Mucosa of descending colon (tissue), 3 donors: ENCODE data around the gene RFX4. TPM values are rescaled to one million over a fixed set of nuclear protein-coding genes. Genes with fewer than 3 reads are reported as not detected.

Experiments
- ATAC-seq: fragments of 200-7000 bp; cut with Tn5 transposase; one replicate; pipeline ENCODE4 v1.9.1; 2020; ENCODE audit warnings: mild to moderate bottlenecking, moderate library complexity
- DNase-seq, 3 donors: peaks; one replicate each; pipeline ENCODE4 v3.0.0-alpha.2; 2020
- H3K36me3 ChIP-seq: fragments of 200-600 bp; one replicate; pipeline ENCODE4 v1.8.0; 2021; ENCODE audit warnings: low read depth, mild to moderate bottlenecking
- H3K4me1 ChIP-seq: fragments of 200-600 bp; one replicate; pipeline ENCODE4 v1.8.0; 2021; ENCODE audit warnings: low read depth, mild to moderate bottlenecking
- H3K4me3 ChIP-seq: fragments of 200-600 bp; one replicate; pipeline ENCODE4 v1.8.0; 2021; ENCODE audit warnings: mild to moderate bottlenecking
- H3K9me3 ChIP-seq: fragments of 200-600 bp; one replicate; pipeline ENCODE4 v1.8.0; 2021; ENCODE audit warnings: mild to moderate bottlenecking
- intact Hi-C, 2 donors: fragments of 100-400 bp; cut with DNase I in 1 of 2; cut with micrococcal nuclease in 1 of 2; formaldehyde crosslinking; loops; one replicate each; pipeline versions ENCODE4 v1.11.0 to v1.11.1; 2022; cut with DNase I, micrococcal nuclease
- total RNA-seq, 3 donors: library from RNA; stranded (reverse); fragmentation: NEBNext Ultra II Directional in 2 of 3; extraction: Animal tissue kit (Norgen Biotek cat#: 25700) in 2 of 3; gene quantifications; one replicate each; pipeline versions ENCODE4 v1.2.1 to v1.2.4, GENCODE V29; 2021 to 2023
- TF ChIP-seq, protein P1 (sequence below): fragments of 200-600 bp; IDR thresholded peaks from one replicate; pipeline ENCODE4 v1.8.0; 2022; ENCODE audit warnings: antibody characterized with exemption, mild to moderate bottlenecking
- donor health status: DM: no; HTN: no; CAD: no; lungs with moderate emphysema.
- donor health status: DM: no; HTN: no; CAD: no.
- donor health status: DM: no; HTN: yes; CAD: no.

The RFX4 gene
- total RNA-seq, 3 donors from 2014 or later: not detected

DNA sequence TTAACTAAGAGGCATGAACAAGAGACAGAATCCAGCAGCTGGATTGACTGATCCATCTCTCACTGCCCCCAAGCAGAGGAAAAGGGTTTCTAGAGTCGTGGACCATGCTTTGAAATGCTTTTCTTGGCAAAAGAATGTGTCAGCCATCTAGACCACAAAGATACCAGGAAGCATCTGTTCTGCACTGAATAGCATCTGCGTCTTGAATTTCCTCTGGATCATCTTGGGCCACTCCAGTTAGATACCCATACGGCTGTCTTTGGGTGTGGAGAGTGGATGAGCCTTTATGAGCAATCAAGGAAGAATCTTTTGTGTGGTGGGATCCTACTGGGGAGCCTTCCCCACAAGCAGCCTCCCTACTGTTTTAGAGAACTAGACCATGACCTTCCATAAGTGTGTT, 16.0 kb upstream of the RFX4 start:
- no peaks in the 10 kb centered on the region for H3K9me3 ChIP-seq
- TF ChIP-seq, protein P1, sequence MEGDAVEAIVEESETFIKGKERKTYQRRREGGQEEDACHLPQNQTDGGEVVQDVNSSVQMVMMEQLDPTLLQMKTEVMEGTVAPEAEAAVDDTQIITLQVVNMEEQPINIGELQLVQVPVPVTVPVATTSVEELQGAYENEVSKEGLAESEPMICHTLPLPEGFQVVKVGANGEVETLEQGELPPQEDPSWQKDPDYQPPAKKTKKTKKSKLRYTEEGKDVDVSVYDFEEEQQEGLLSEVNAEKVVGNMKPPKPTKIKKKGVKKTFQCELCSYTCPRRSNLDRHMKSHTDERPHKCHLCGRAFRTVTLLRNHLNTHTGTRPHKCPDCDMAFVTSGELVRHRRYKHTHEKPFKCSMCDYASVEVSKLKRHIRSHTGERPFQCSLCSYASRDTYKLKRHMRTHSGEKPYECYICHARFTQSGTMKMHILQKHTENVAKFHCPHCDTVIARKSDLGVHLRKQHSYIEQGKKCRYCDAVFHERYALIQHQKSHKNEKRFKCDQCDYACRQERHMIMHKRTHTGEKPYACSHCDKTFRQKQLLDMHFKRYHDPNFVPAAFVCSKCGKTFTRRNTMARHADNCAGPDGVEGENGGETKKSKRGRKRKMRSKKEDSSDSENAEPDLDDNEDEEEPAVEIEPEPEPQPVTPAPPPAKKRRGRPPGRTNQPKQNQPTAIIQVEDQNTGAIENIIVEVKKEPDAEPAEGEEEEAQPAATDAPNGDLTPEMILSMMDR: no peak
- no peak overlapping the region for H3K4me3 ChIP-seq
- no peaks in the 10 kb centered on the region for H3K4me1 ChIP-seq
- intact Hi-C loops: no loop called here
- no peak for ATAC-seq
- DNase-seq: no peak
- H3K36me3 ChIP-seq: no peaks in the 10 kb centered on the region

DNA sequence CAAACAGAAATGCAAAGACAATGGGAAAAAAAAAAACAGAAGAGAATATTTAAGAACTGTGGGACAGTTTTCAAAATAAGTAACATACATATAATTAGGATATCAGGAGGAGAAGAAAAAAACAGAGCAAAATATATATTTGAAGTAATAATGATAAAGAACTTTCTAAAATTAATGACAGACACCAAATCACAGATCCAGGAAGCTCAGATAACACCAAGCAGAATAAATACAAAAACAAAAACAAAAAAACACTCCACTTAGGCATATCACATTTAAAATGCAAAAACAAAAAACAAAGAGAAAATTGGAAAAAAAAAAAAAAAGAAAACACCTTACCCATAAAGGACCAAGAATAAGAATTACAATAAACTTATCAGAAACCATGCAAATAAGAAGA, 9.6 kb upstream of the RFX4 start:
- no peaks in the 10 kb centered on the region for H3K4me1 ChIP-seq
- ATAC-seq (no peak), DNase-seq (no peak)
- TF ChIP-seq, protein P1: no peak
- no peak overlapping the region for H3K4me3 ChIP-seq
- no peaks in the 10 kb centered on the region for H3K9me3 ChIP-seq
- H3K36me3 ChIP-seq: no peaks in the 10 kb centered on the region
- intact Hi-C loops: no loop called here

DNA sequence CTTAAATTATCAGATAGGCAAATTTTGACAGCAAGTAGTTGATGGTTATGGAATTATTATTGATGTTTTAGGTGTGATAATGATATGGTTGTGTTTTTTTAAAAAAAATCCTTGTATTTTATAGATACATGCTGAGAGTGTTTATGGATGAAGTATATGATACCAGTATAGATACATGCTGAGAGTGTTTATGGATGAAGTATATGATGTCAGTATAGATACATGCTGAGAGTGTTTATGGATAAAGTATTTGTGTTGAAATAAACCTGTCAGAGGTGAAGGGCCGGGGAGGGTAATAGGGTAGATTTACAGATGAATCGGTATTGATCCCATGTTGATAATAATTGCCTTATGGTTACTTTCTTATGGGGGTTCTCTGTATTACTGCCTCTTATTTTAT, 6.0 kb upstream of the RFX4 start:
- no peak for ATAC-seq
- H3K9me3 ChIP-seq: no peaks in the 10 kb centered on the region
- TF ChIP-seq, protein P1: no peak
- peaks cover 6% of the 10 kb centered on the region for H3K4me1 ChIP-seq
- no peaks in the 10 kb centered on the region for H3K36me3 ChIP-seq
- intact Hi-C loops: no loop called here
- no peak for DNase-seq
- no peak overlapping the region for H3K4me3 ChIP-seq

DNA sequence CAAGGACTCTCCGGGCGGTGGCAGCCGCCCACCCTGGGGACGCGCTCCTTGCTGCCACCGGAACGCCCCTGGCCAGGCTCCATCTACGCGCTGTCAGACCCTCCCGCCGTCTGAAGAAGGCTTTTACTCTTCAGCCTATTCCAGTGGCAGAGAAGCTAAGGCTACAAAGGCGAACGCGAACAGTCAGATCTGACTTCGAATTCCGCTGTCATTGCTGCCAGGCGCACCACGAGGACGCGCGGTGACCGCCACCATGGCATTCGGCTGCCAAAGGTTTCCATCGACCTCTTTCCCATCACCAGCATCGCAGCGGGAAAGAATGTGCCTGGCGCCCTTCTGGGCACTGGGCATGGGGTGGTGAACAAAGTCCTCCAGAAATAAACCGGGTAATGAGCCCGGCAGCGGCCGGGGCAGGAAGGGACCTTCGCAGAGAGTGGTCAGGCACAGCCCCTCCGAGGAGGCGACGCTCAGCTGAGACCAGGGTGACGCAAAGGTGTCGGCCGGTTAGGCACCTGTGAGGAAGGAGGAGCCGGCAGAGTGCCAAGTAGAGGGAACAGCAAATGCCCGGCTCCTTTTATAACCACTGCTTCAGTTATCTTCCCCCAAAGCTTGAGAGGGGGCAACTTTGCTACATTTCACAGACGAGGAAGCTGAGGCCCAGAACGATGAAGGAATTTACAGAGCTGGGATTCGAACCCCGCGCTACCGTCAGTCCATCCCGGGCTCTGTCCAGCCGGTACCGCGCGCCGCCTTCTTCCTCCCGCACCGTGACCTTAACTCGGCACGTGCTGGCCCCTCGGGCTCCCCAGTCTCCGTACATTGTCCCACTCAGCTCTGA, 1.9 kb upstream of the RFX4 start:
- Histone ChIP-seq H3K4me3 (no peak overlapping the region), H3K4me1 (peaks cover 17% of the 10 kb centered on the region), H3K9me3 (no peaks in the 10 kb centered on the region), H3K36me3 (no peaks in the 10 kb centered on the region)
- TF ChIP-seq, protein P1: no peak
- intact Hi-C loops: no loop called here
- DNase-seq (no peak), ATAC-seq (no peak)

DNA sequence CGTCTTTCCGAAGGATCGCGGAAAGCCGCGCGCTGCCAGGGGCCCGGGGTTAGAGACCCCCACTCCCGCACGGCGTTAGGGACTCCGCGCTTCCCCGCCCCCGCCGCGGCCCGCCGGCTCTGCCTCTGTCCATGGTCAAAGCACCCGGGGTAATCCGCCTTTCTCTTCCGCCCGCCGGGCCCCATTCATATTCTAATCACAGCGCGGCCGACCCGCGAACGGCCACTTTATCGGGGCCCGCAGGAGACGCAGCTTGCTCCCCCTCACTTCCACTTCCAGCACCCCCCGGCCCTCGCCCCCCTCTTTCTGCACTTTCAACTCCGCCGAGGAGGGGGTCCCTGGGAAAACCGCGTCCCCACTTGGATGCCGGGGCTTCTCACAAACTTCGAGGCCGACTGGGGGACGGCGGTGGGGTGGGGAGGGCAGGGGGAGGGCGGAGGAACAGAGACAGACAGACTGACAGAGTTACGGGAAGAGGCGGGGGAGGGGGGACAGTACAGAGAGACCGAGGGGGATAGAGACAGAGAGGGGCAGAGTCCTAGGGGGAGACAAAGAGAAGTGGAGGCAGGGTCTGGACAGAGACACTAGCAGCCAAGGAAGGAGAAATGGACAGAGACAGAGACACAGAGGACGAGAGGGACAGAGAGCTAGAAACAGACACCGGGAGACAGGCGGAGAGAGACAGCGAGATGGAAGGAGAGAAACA, 1.1 kb upstream of the RFX4 start:
- ATAC-seq (no peak), DNase-seq (peak in 2 of 3 donors; percentile 23 to 40)
- Histone ChIP-seq H3K4me3 (no peak overlapping the region), H3K36me3 (no peaks in the 10 kb centered on the region), H3K4me1 (peaks cover 17% of the 10 kb centered on the region), H3K9me3 (no peaks in the 10 kb centered on the region)
- intact Hi-C loops: no loop called here
- TF ChIP-seq, protein P1: no peak
